ENCODE data around the gene SNX1. TPM values are rescaled to one million over a fixed set of nuclear protein-coding genes. Genes with fewer than 3 reads are reported as not detected.
A peak's percentile ranks its signal among the peaks of the same experiment; 100 is the strongest.
"Not testable (repeated sequence)": the region's sequence is repeated elsewhere in the genome, so short reads cannot be mapped to it uniquely, and the experiment has no call there.

The SNX1 gene
- polyA plus RNA-seq, 2 of the 4 experiments (the other 2 are of a cell fraction): 86.7 to 89.4 TPM

- no peak overlapping the region for H3K4me3 ChIP-seq
- no peaks in the 10 kb centered on the region for H3K9me3 ChIP-seq
- H3K4me2 ChIP-seq: no peak overlapping the region
- CTCF ChIA-PET: interaction anchor here (0.6 to 1.4 kb wide), 6 partner anchors 9 to 129 kb away, joined by 3 to 5 read pairs (median 4); partner anchors contain the start of gene SNX1
- 92% methylated on average over 9 of the region's 9 CpGs for WGBS (ENCODE audit: missing lambda C conversion rate)
- H3K4me1 ChIP-seq: peaks cover 11% of the 10 kb centered on the region; the same call in 2 of the 3 replicates
- FAIRE-seq: peak; percentile 39
- TF ChIP-seq SMC3 (IDR thresholded peaks at IDR 0.05): no peak
- TF ChIP-seq EP300 (IDR thresholded peaks at IDR 0.05): no peak
- TF ChIP-seq POLR2AphosphoS2 (conservative IDR thresholded peaks at IDR 0.05; ENCODE audit: low read length): no peak
- TF ChIP-seq USF2 (IDR thresholded peaks at IDR 0.05): no peak
- no peak for TF ChIP-seq CHD2 (IDR thresholded peaks at IDR 0.05; ENCODE audit: low read length, partially characterized antibody)
- no peak for TF ChIP-seq MAFK (IDR thresholded peaks at IDR 0.05; ENCODE audit: partially characterized antibody)
- TF ChIP-seq MAZ (IDR thresholded peaks at IDR 0.05; ENCODE audit: borderline replicate concordance, low read depth, low read length): no peak
- no peak for TF ChIP-seq CEBPB (IDR thresholded peaks at IDR 0.05)
- TF ChIP-seq ZFP36 (IDR thresholded peaks at IDR 0.05; ENCODE audit: borderline replicate concordance, partially characterized antibody): no peak
- TF ChIP-seq HOXB13 (CRISPR knock-in tag; IDR thresholded peaks at IDR 0.05; ENCODE audit: low read depth): no peak
- DNase-seq (ENCODE audit: low read depth in 1 of 2, low spot score in 1 of 2): no peak
- POLR2A ChIA-PET: interaction anchor here (1.2 kb wide), 1 partner anchor 9 kb away, joined by 7 read pairs; the partner anchor contains the start of gene SNX1
- no peak overlapping the region for H3K27ac ChIP-seq
- no peak for ATAC-seq
Observed at GRCh38 chr15:64105113-64105704, 9.4 kb downstream of the SNX1 start.

GRCh38 chr15:64107337-64107736 is 11.6 kb downstream of the SNX1 start:
- no peak for DNase-seq (ENCODE audit: low read depth in 1 of 2, low spot score in 1 of 2)
- POLR2A ChIA-PET: interaction anchor here (0.6 kb wide), 1 partner anchor 497 kb away, joined by 3 read pairs; no protein-coding TSS in a partner anchor
- 79% methylated on average over 1 of the region's 1 CpG for WGBS (ENCODE audit: missing lambda C conversion rate)

GRCh38 chr15:64110108-64110701 is 14.4 kb downstream of the SNX1 start:
- FAIRE-seq; H3K4me2 ChIP-seq; DNase-seq (ENCODE audit: low read depth in 1 of 2, low spot score in 1 of 2); H3K4me3 ChIP-seq; H3K27ac ChIP-seq; POLR2A ChIA-PET; ATAC-seq; H3K9me3 ChIP-seq; H3K4me1 ChIP-seq: not testable (repeated sequence)
- WGBS (ENCODE audit: missing lambda C conversion rate): 93% methylated on average over 4 of the region's 4 CpGs
- CTCF ChIA-PET: interaction anchor here (0.7 to 3.9 kb wide), 4 partner anchors 11 to 358 kb away, joined by 4 to 21 read pairs (median 18); no protein-coding TSS in a partner anchor

More at GRCh38 chr15:64107337-64107736, 11.6 kb downstream of the SNX1 start:
- CTCF ChIA-PET: no interaction called here
- FAIRE-seq (no peak), ATAC-seq (no peak)
- TF ChIP-seq EP300 (IDR thresholded peaks at IDR 0.05) (no peak), MAX (IDR thresholded peaks at IDR 0.05) (no peak), FOXS1 (CRISPR knock-in tag; IDR thresholded peaks at IDR 0.05) (no peak), NR3C1 (IDR thresholded peaks at IDR 0.05) (no peak), ZNF302 (CRISPR knock-in tag; IDR thresholded peaks at IDR 0.05) (no peak), FOSB (CRISPR knock-in tag; IDR thresholded peaks at IDR 0.05) (no peak), JUNB (IDR thresholded peaks at IDR 0.05) (no peak), NPAS2 (CRISPR knock-in tag; IDR thresholded peaks at IDR 0.05; ENCODE audit: borderline replicate concordance) (no peak), RNF2 (IDR thresholded peaks at IDR 0.05; ENCODE audit: borderline replicate concordance, low read depth) (no peak)
- Histone ChIP-seq H3K9me3 (no peaks in the 10 kb centered on the region), H3K27ac (no peak overlapping the region), H3K4me1 (peaks cover 4% of the 10 kb centered on the region; the same call in 1 of the 3 replicates), H3K4me3 (no peak overlapping the region), H3K4me2 (no peak overlapping the region)

Measured in A549 (cell line).